HEK293T (cell line): ENCODE results near the gene ZBTB40.

Experiments used
- CTCF ChIA-PET: fragments of 350-600 bp; formaldehyde crosslinking; extraction: SDS; loops from one replicate; lab custom pipeline; 2021; ENCODE audit warnings: antibody characterized with exemption, inconsistent platforms; lab: Yijun Ruan, JAX
- POLR2A ChIA-PET: fragments of 350-600 bp; formaldehyde crosslinking; extraction: SDS; loops from one replicate; lab custom pipeline; 2020; ENCODE audit warnings: antibody characterized with exemption, inconsistent platforms; lab: Yijun Ruan, JAX
- DNase-seq: peaks from one replicate; pipeline ENCODE4 v3.0.0; 2012; ENCODE audit warnings: mixed read lengths; ENCODE audit errors: extremely low spot score
- ARNT ChIP-seq: fragments of 450-650 bp; IDR thresholded peaks from 2 replicates; pipeline ENCODE4 v1.6.1; 2017; ENCODE audit warnings: mild to moderate bottlenecking
- BHLHE40 ChIP-seq: fragments of 450-650 bp; IDR thresholded peaks from 2 replicates; pipeline ENCODE4 v1.6.1; 2016; ENCODE audit warnings: mild to moderate bottlenecking, moderate library complexity, borderline replicate concordance
- CTBP1 ChIP-seq: fragments of 450-650 bp; IDR thresholded peaks from 2 replicates; pipeline ENCODE4 v1.6.1; 2016; ENCODE audit warnings: borderline replicate concordance
- ELF4 ChIP-seq: fragments of 450-650 bp; IDR thresholded peaks from 2 replicates; pipeline ENCODE4 v1.6.1; 2017; ENCODE audit warnings: antibody characterized with exemption
- FOXA1 ChIP-seq: fragments of 450-650 bp; IDR thresholded peaks from 2 replicates; pipeline ENCODE4 v1.6.1; 2016; ENCODE audit warnings: mild to moderate bottlenecking
- FOXK2 ChIP-seq: fragments of 450-650 bp; IDR thresholded peaks from 2 replicates; pipeline ENCODE4 v1.6.1; 2016; ENCODE audit warnings: mild to moderate bottlenecking
- FOXM1 ChIP-seq: fragments of 450-650 bp; IDR thresholded peaks from 2 replicates; pipeline ENCODE4 v1.6.1; 2017; ENCODE audit warnings: mild to moderate bottlenecking, borderline replicate concordance
- HDGF ChIP-seq: fragments of 450-650 bp; IDR thresholded peaks from 2 replicates; pipeline ENCODE4 v1.6.1; 2017; ENCODE audit warnings: antibody characterized with exemption, borderline replicate concordance
- L3MBTL2 ChIP-seq: fragments of 450-650 bp; conservative IDR thresholded peaks from 2 replicates; pipeline ENCODE4 v1.6.1; 2016; ENCODE audit warnings: mild to moderate bottlenecking
- LEF1 ChIP-seq: fragments of 450-650 bp; IDR thresholded peaks from 2 replicates; pipeline ENCODE4 v1.6.1; 2017; ENCODE audit warnings: mild to moderate bottlenecking, borderline replicate concordance
- NFRKB ChIP-seq: fragments of 450-650 bp; IDR thresholded peaks from 2 replicates; pipeline ENCODE4 v1.6.1; 2016; ENCODE audit warnings: mild to moderate bottlenecking, moderate library complexity
- SP1 ChIP-seq: fragments of 450-650 bp; IDR thresholded peaks from 2 replicates; pipeline ENCODE4 v1.6.1; 2017
- SUZ12 ChIP-seq: fragments of 450-650 bp; IDR thresholded peaks from 2 replicates; pipeline ENCODE4 v1.6.1; 2016; ENCODE audit warnings: mild to moderate bottlenecking
- TARDBP ChIP-seq: fragments of 450-650 bp; IDR thresholded peaks from 2 replicates; pipeline ENCODE4 v1.6.1; 2016
- ZNF384 ChIP-seq: fragments of 450-650 bp; IDR thresholded peaks from 2 replicates; pipeline ENCODE4 v1.6.1; 2016
- TF ChIP-seq, protein P1 (sequence below): fragments of 450-650 bp; IDR thresholded peaks from 2 replicates; pipeline ENCODE4 v1.6.1; 2016

ZBTB40 gene

DNA sequence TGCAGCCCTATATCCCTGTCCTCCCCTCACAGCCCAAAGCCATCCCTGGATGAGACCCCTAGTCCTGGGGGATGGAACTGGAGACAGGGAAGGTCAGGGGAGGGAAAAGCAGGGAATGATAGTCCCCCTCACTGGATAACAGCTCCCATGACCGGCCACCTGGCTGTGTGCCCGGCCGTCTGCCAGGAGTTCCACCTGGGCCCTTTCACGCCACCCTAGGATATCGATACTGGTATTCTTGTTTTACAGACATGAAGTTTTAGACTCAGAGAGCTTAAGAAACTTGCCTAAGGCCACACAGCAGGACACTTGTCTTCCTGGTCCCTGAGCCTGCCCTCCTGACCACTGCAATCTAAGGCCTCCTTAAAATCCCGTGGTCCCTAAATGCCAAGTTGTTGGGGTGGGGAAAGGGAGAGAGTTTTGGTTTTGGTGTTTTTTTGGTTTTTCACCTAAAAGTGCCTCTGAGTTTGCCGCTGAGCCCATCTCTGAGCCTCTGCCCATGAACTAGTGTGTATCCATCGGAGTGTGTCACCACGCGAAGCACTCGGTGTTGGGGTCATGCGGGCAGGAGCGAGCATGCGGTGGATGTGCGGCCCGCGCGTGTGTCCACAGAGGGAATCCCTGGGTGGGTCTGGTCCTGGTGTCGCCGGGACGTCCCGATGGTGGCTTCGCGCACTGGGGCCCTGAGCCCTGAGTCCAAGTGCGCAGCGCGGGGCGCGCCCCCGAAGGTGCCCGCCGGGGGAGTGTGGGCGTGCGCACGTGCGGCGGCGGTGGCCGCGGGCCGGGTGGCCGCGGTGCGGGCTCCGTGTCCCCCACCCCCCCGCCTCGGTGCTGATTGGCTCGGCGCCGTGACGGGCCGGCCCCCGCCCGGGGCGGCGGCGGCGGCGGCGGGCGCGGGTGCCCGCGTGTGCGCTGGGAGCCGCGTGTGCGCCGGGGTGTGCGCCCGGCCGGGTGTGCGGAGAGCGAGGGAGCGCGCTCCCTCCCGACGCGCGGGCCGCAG is 111.2 kb downstream of the ZBTB40 start, which contains the start of gene EPHA8:
Gene EPHA8 (plus strand): TSS at position 906 of the 1,000 bp plus-strand sequence. CDS start 147 bp downstream, outside the sequence.
- CTCF ChIA-PET, result no interaction called here
- POLR2A ChIA-PET, result no interaction called here
- TF ChIP-seq L3MBTL2 (peak; percentile 55; the same call in 1 of the 2 replicates), ELF4 (no peak), FOXM1 (no peak)
- DNase-seq, result peak; percentile 57

DNA sequence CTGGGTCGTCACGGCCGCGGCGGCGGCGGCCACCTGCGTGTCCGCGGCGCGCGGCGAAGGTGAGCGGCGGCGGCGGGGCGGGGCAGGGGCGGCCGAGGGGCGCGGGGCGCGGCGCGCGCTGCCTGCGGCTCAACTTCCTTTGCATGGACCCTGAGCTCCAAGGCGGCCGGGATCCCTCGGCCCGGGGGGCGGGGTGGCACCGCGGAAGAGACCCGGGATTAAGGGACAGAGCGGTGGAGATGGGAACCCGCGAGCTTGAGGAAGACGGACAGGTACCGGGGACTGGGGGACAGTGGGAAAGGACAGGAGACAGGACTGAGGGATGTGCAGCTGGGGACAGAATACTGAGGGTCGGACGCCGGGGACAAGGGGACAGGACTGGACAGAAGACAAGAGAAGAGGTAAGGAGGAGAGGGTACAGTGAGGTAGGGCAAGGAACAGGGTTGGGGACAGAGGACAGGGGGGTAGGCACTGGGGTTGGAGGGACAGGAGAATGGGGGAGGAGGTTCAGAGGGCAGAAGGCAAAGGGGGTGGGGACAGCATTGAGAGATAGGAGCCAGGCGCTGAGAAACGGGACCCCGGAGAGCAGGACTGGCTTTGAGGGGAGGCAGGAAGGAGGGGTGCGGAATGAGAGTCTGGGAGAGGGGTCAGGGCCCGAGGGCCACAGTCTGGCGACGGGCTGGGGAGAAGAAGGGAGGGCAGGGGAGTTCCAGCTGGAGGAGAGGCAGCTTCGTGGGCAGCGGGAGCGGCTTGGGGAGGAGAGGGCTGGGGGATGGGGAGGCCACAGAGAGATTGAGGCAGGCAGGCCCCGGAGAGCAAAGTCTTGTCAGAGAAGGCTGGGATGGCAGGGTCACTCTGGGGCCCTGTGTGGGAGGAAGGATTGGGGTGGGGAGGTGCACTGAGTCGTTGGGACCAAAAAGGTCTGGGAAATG is 112.3 kb downstream of the ZBTB40 start:
- DNase-seq, result peak; percentile 20
- TF ChIP-seq SP1 (no peak), NFRKB (no peak), L3MBTL2 (no peak), ELF4 (no peak), CTBP1 (no peak)
- ChIA-PET CTCF (no interaction called here), POLR2A (no interaction called here)

DNA sequence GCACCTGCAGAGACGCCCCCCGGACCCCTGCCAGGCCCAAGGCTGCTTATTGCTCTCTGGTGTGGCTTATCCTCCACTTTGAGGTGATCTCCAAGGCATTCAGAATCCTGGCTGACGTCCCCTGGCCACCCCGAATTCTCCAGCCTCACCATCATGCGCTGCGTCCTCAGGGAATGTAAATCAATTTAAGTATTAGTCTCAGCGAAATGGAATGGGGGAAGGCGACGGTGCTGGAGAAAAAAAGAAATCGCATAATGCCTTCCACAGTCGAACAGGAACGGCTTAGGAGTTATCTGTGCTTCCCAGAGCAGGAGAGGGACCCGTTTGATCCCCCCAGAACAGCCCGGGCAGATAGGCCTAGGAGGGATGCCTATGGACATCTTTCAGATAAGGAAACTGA is 114.5 kb downstream of the ZBTB40 start:
- TF ChIP-seq ARNT (no peak), ELF4 (no peak), FOXM1 (no peak), ZNF384 (no peak), L3MBTL2 (no peak), HDGF (no peak), BHLHE40 (no peak), FOXK2 (no peak), LEF1 (no peak)
- TF ChIP-seq, protein P1, sequence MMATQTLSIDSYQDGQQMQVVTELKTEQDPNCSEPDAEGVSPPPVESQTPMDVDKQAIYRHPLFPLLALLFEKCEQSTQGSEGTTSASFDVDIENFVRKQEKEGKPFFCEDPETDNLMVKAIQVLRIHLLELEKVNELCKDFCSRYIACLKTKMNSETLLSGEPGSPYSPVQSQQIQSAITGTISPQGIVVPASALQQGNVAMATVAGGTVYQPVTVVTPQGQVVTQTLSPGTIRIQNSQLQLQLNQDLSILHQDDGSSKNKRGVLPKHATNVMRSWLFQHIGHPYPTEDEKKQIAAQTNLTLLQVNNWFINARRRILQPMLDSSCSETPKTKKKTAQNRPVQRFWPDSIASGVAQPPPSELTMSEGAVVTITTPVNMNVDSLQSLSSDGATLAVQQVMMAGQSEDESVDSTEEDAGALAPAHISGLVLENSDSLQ, result no peak
- CTCF ChIA-PET, result no interaction called here
- DNase-seq, result no peak
- POLR2A ChIA-PET, result no interaction called here

DNA sequence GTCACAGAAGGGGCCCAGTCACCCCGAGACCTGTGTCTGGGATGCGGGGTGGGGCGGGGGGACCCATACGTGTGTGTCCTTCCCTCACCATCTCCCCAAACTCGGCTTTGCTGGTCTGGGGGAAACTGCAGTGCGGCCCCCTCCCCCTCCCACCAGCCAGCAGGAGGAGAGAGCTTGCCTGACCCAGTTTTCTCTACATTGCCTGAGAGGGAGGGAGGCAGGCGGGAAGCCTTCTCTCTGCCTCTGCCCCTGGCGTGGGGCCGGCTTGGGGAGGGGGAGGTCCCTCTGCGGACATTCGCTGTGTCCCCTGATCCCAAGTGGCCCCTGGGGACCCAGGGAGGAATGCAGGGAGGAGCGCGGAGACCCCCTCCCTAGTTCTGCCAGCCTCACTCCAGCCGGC is 115.5 kb downstream of the ZBTB40 start:
- CTCF ChIA-PET, result no interaction called here
- no peak for TF ChIP-seq ELF4
- TF ChIP-seq NFRKB, result no peak
- no peak for TF ChIP-seq SP1
- no peak for TF ChIP-seq LEF1
- no peak for TF ChIP-seq FOXM1
- TF ChIP-seq FOXA1, result no peak
- TF ChIP-seq BHLHE40, result no peak
- TF ChIP-seq, protein P1, result no peak
- no peak for TF ChIP-seq CTBP1
- no peak for TF ChIP-seq FOXK2
- TF ChIP-seq SUZ12, result no peak
- no peak for TF ChIP-seq L3MBTL2
- no peak for TF ChIP-seq HDGF
- no peak for TF ChIP-seq ARNT
- TF ChIP-seq ZNF384, result no peak
- TF ChIP-seq TARDBP, result no peak
- POLR2A ChIA-PET, result no interaction called here
- DNase-seq, result no peak

DNA sequence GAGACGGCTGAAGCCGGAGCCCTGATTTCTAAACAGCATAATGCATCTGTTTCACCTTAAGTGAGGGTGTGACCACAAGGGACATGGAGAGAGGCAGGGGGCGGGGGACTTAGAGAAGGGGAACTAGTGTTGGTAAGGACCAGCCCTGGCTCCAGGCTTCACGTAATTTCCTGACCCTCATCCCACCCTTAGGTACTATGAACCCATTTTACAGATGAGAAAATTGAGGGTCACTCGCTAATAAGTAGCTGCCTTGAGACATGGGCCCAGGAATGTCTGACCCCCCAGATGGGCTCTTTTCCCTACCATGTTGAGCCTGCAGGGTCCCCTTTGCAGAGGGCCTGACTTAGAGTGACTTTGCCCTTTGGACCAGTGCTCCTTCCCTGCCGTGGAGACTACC is 116.3 kb downstream of the ZBTB40 start:
- ChIA-PET CTCF (no interaction called here), POLR2A (no interaction called here)
- DNase-seq, result no peak
- TF ChIP-seq SUZ12 (no peak), FOXA1 (no peak), FOXK2 (no peak), ARNT (no peak), L3MBTL2 (no peak), LEF1 (no peak), FOXM1 (no peak), ELF4 (no peak), HDGF (no peak), SP1 (no peak), BHLHE40 (no peak), ZNF384 (no peak), CTBP1 (no peak), TARDBP (no peak), NFRKB (no peak)
- TF ChIP-seq, protein P1, result no peak
